ENCODE data around the gene MCM7.

Gene MCM7

GRCh38 chr7:100079024-100079560, 22.1 kb downstream of the MCM7 start:
- no peak overlapping the region for H3K9ac ChIP-seq (ENCODE audit: low read length)

DNA sequence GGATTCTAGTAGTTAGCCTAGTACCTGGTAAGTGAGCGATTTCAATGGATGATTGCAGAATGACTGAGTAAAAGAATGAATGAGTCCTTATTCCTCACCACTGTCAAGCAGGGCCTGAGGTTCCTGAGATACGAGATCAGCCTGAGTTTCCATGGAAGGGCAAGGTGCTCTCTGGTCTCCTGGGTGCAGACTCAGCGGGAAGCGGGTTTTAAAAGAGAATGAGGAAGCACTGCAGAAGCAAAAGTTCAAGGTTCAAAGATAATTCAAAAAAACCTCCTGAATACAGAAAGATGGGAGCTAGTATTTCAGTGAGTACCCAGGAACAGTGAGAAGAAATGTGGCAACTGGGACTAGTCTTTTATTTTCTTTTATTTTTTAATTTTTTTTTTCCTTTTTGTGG, 24.0 kb downstream of the MCM7 start:
- Histone ChIP-seq H3K4me1 (ENCODE audit: insufficient read depth, low read length) (peaks cover 17% of the 10 kb centered on the region), H3K4me3 (ENCODE audit: low read depth in 1 of 2, low read length in 2 of 2) (no peak overlapping the region), H3K27ac (ENCODE audit: low read depth, low read length) (no peak overlapping the region), H3K9ac (ENCODE audit: low read length) (no peak overlapping the region), H3K36me3 (ENCODE audit: insufficient read depth, low read length) (peaks cover 56% of the 10 kb centered on the region), H3K27me3 (ENCODE audit: control insufficient read depth in 1 of 2, insufficient read depth in 2 of 2, low read length in 2 of 2) (no peaks in the 10 kb centered on the region), H3K9me3 (ENCODE audit: low read length) (no peaks in the 10 kb centered on the region)

More at GRCh38 chr7:100079024-100079560, 22.1 kb downstream of the MCM7 start:
- Histone ChIP-seq H3K4me1 (ENCODE audit: insufficient read depth, low read length) (peaks cover 17% of the 10 kb centered on the region), H3K36me3 (ENCODE audit: insufficient read depth, low read length) (peaks cover 37% of the 10 kb centered on the region), H3K4me3 (ENCODE audit: low read depth in 1 of 2, low read length in 2 of 2) (no peak overlapping the region), H3K27ac (ENCODE audit: low read depth, low read length) (no peak overlapping the region), H3K9me3 (ENCODE audit: low read length) (no peaks in the 10 kb centered on the region), H3K27me3 (ENCODE audit: control insufficient read depth in 1 of 2, insufficient read depth in 2 of 2, low read length in 2 of 2) (no peaks in the 10 kb centered on the region)

- Histone ChIP-seq H3K36me3 (ENCODE audit: insufficient read depth, low read length) (peaks cover 74% of the 10 kb centered on the region), H3K9me3 (ENCODE audit: low read length) (peaks cover 17% of the 10 kb centered on the region), H3K9ac (ENCODE audit: low read length) (no peak overlapping the region), H3K27ac (ENCODE audit: low read depth, low read length) (no peak overlapping the region), H3K4me1 (ENCODE audit: insufficient read depth, low read length) (peaks cover 12% of the 10 kb centered on the region), H3K4me3 (ENCODE audit: low read depth in 1 of 2, low read length in 2 of 2) (no peak overlapping the region), H3K27me3 (ENCODE audit: control insufficient read depth in 1 of 2, insufficient read depth in 2 of 2, low read length in 2 of 2) (no peaks in the 10 kb centered on the region)
These were observed 25.8 kb downstream of the MCM7 start for GRCh38 chr7:100075418-100075817.

DNA sequence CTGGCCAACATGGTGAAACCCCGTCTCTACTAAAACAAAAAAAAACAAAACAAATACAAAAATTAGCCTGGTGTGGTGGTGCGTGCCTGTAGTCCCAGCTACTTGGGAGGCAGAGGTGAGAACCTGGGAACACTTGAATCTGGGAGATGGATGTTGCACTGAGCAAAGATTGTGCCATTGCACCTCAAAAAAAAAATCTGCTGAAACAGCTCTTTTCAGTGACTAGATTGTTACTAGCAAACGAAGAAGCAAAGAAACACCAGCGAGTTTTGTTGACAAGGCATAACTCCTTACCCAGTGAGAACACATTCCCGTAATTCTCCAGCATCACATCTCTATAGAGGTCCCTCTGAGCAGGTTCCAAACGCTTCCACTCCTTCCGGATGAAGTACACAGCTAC, 26.4 kb downstream of the MCM7 start:
- Histone ChIP-seq H3K9me3 (ENCODE audit: low read length) (peaks cover 17% of the 10 kb centered on the region), H3K9ac (ENCODE audit: low read length) (no peak overlapping the region), H3K4me3 (ENCODE audit: low read depth in 1 of 2, low read length in 2 of 2) (no peak overlapping the region), H3K36me3 (ENCODE audit: insufficient read depth, low read length) (peaks cover 80% of the 10 kb centered on the region), H3K27ac (ENCODE audit: low read depth, low read length) (no peak overlapping the region), H3K4me1 (ENCODE audit: insufficient read depth, low read length) (peaks cover 7% of the 10 kb centered on the region), H3K27me3 (ENCODE audit: control insufficient read depth in 1 of 2, insufficient read depth in 2 of 2, low read length in 2 of 2) (no peaks in the 10 kb centered on the region)

- Histone ChIP-seq H3K9ac (ENCODE audit: low read length) (no peak overlapping the region), H3K4me1 (ENCODE audit: insufficient read depth, low read length) (no peaks in the 10 kb centered on the region), H3K4me3 (ENCODE audit: low read depth in 1 of 2, low read length in 2 of 2) (no peak overlapping the region), H3K27ac (ENCODE audit: low read depth, low read length) (no peak overlapping the region), H3K9me3 (ENCODE audit: low read length) (peaks cover 17% of the 10 kb centered on the region), H3K27me3 (ENCODE audit: control insufficient read depth in 1 of 2, insufficient read depth in 2 of 2, low read length in 2 of 2) (no peaks in the 10 kb centered on the region), H3K36me3 (ENCODE audit: insufficient read depth, low read length) (peaks cover 73% of the 10 kb centered on the region)
These were observed 28.7 kb downstream of the MCM7 start for GRCh38 chr7:100072462-100072861.

DNA sequence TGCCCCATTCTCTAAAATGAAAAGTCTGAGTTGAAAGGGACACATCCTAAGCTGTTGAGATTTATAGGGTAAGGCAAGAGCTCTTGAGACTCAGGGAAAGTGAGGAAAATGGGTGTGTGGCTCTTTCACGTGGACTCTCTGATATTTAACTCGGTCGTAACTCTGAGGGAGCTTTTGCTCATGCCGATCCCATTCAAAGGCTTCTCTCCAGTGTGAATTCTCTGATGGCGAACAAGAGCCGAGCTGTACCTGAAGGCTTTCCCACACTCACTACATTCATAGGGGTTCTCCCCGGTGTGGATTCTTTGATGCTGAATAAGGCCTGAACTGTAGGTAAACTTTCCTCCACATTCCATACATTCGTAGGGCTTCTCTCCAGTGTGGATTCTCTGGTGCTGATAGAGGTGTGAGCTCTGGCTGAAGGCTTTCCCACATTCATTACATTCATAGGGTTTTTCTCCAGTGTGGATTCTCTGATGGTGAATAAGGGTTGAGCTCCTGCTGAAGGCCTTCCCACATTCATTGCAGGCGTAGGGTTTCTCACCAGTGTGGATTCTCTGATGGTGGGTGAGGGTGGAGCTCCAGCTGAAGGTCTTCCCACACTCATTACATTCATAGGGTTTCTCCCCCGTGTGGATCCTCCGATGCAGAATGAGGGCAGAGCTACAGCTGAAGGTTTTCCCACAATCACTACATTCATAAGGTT, 30.0 kb downstream of the MCM7 start:
- peaks cover 17% of the 10 kb centered on the region for H3K9me3 ChIP-seq (ENCODE audit: low read length)
- H3K4me3 ChIP-seq (ENCODE audit: low read depth in 1 of 2, low read length in 2 of 2) = peak overlapping the region in 1 of 2 donors; percentile 10
- H3K36me3 ChIP-seq (ENCODE audit: insufficient read depth, low read length) = peaks cover 66% of the 10 kb centered on the region
- no peak overlapping the region for H3K9ac ChIP-seq (ENCODE audit: low read length)
- no peak overlapping the region for H3K27ac ChIP-seq (ENCODE audit: low read depth, low read length)
- peaks cover 2% of the 10 kb centered on the region for H3K4me1 ChIP-seq (ENCODE audit: insufficient read depth, low read length)
- H3K27me3 ChIP-seq (ENCODE audit: control insufficient read depth in 1 of 2, insufficient read depth in 2 of 2, low read length in 2 of 2) = no peaks in the 10 kb centered on the region

GRCh38 chr7:100069991-100070390, 31.2 kb downstream of the MCM7 start:
- Histone ChIP-seq H3K4me3 (ENCODE audit: low read depth in 1 of 2, low read length in 2 of 2) (no peak overlapping the region), H3K27ac (ENCODE audit: low read depth, low read length) (no peak overlapping the region), H3K27me3 (ENCODE audit: control insufficient read depth in 1 of 2, insufficient read depth in 2 of 2, low read length in 2 of 2) (no peaks in the 10 kb centered on the region), H3K9me3 (ENCODE audit: low read length) (peaks cover 17% of the 10 kb centered on the region), H3K9ac (ENCODE audit: low read length) (no peak overlapping the region), H3K36me3 (ENCODE audit: insufficient read depth, low read length) (peaks cover 55% of the 10 kb centered on the region), H3K4me1 (ENCODE audit: insufficient read depth, low read length) (peaks cover 14% of the 10 kb centered on the region)

- H3K4me1 ChIP-seq (ENCODE audit: insufficient read depth, low read length) = peaks cover 15% of the 10 kb centered on the region
- no peak overlapping the region for H3K27ac ChIP-seq (ENCODE audit: low read depth, low read length)
- no peaks in the 10 kb centered on the region for H3K27me3 ChIP-seq (ENCODE audit: control insufficient read depth in 1 of 2, insufficient read depth in 2 of 2, low read length in 2 of 2)
- H3K4me3 ChIP-seq (ENCODE audit: low read depth in 1 of 2, low read length in 2 of 2) = no peak overlapping the region
- H3K9ac ChIP-seq (ENCODE audit: low read length) = no peak overlapping the region
- peaks cover 40% of the 10 kb centered on the region for H3K36me3 ChIP-seq (ENCODE audit: insufficient read depth, low read length)
- H3K9me3 ChIP-seq (ENCODE audit: low read length) = peaks cover 15% of the 10 kb centered on the region
These were observed 34.2 kb downstream of the MCM7 start for GRCh38 chr7:100066953-100067352.

DNA sequence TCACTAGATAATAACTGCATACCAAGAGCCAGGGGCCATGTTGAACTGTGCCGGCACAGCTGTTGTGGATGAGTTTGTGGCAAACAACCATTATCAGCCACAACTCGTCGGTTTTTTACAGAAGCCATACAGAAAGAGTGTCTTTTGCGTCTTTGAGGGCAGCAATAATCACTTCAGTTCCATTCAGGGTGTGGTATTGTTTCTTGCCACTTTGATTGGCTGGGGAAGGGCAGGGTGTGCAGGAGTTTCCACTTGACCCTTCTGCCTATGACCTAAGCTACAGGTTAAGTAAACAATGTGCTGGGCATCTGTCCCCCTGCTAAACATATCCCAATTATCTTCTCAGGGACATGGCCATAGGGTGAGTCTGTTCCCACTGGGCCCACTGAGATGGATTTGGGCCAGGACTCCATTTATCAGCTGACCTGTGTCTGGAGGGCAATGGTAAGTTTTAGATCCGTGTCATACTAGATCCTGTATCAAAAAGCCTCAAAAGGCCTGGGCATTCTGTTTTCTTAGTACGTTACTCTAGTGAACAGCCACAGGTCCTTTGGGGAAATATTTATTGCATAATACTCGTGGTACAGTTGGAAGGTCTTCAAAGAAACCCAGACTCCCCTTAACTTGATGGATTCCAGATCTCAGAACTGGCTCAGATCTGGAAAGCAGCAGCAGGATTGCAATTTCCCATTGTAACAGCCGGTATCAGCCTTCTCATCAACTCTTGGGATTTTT, 35.6 kb downstream of the MCM7 start:
- Histone ChIP-seq H3K27me3 (ENCODE audit: control insufficient read depth in 1 of 2, insufficient read depth in 2 of 2, low read length in 2 of 2) (no peaks in the 10 kb centered on the region), H3K9ac (ENCODE audit: low read length) (no peak overlapping the region), H3K4me1 (ENCODE audit: insufficient read depth, low read length) (peaks cover 15% of the 10 kb centered on the region), H3K27ac (ENCODE audit: low read depth, low read length) (peak overlapping the region; percentile 75), H3K4me3 (ENCODE audit: low read depth in 1 of 2, low read length in 2 of 2) (no peak overlapping the region), H3K9me3 (ENCODE audit: low read length) (peaks cover 2% of the 10 kb centered on the region), H3K36me3 (ENCODE audit: insufficient read depth, low read length) (peaks cover 38% of the 10 kb centered on the region)

DNA sequence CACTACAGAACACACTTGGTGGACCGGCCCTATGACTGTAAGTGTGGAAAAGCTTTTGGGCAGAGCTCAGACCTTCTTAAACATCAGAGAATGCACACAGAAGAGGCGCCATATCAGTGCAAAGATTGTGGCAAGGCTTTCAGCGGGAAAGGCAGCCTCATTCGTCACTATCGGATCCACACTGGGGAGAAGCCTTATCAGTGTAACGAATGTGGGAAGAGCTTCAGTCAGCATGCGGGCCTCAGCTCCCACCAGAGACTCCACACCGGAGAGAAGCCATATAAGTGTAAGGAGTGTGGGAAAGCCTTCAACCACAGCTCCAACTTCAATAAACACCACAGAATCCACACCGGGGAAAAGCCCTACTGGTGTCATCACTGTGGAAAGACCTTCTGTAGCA, 37.0 kb downstream of the MCM7 start:
- H3K4me1 ChIP-seq (ENCODE audit: insufficient read depth, low read length) = peaks cover 15% of the 10 kb centered on the region
- no peaks in the 10 kb centered on the region for H3K9me3 ChIP-seq (ENCODE audit: low read length)
- H3K36me3 ChIP-seq (ENCODE audit: insufficient read depth, low read length) = peaks cover 30% of the 10 kb centered on the region
- H3K9ac ChIP-seq (ENCODE audit: low read length) = no peak overlapping the region
- H3K4me3 ChIP-seq (ENCODE audit: low read depth in 1 of 2, low read length in 2 of 2) = no peak overlapping the region
- no peak overlapping the region for H3K27ac ChIP-seq (ENCODE audit: low read depth, low read length)
- no peaks in the 10 kb centered on the region for H3K27me3 ChIP-seq (ENCODE audit: control insufficient read depth in 1 of 2, insufficient read depth in 2 of 2, low read length in 2 of 2)

DNA sequence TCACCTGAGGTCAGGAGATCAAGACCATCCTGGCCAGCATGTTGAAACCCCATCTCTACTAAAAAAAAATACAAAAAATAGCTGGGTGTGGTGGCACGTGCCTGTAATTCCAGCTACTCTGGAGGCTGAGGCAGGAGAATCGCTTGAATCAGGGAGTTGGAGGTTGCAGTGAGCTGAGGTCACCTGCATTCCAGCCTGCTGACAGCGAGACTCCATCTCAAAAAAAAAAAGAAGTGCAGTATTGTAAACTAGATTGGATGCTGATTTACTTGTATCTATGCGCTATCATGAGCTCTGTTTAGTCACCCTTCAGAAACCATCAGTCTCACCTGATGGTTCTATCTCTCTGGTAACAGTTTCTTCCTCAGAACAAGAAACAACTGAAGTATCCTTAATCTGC, 37.8 kb downstream of the MCM7 start:
- Histone ChIP-seq H3K36me3 (ENCODE audit: insufficient read depth, low read length) (peaks cover 37% of the 10 kb centered on the region), H3K27ac (ENCODE audit: low read depth, low read length) (no peak overlapping the region), H3K4me3 (ENCODE audit: low read depth in 1 of 2, low read length in 2 of 2) (no peak overlapping the region), H3K9me3 (ENCODE audit: low read length) (no peaks in the 10 kb centered on the region), H3K4me1 (ENCODE audit: insufficient read depth, low read length) (peaks cover 15% of the 10 kb centered on the region), H3K27me3 (ENCODE audit: control insufficient read depth in 1 of 2, insufficient read depth in 2 of 2, low read length in 2 of 2) (no peaks in the 10 kb centered on the region), H3K9ac (ENCODE audit: low read length) (no peak overlapping the region)

Measured in muscle layer of colon (tissue), 2 donors.